GM18868 (cell line): ENCODE results near the gene COL18A1.

ENCODE experiments used
- ATAC-seq: cut with Tn5 transposase; IDR thresholded peaks from one replicate; pipeline ENCODE4 v1.9.1; 2021; ENCODE audit warnings: mild to moderate bottlenecking, moderate library complexity; ENCODE audit not compliant: unreplicated experiment

Gene COL18A1

GRCh38 chr21:45465105-45465504 is 60.1 kb downstream of the COL18A1 start:
- no peak for ATAC-seq

- no peak for ATAC-seq
Observed at GRCh38 chr21:45465611-45466329, 60.8 kb downstream of the COL18A1 start.

- ATAC-seq = no peak
Observed at GRCh38 chr21:45466330-45467220, 61.6 kb downstream of the COL18A1 start.

GRCh38 chr21:45467221-45467779 is 62.3 kb downstream of the COL18A1 start:
- no peak for ATAC-seq

- ATAC-seq = no peak
Observed at GRCh38 chr21:45468051-45468970, 63.3 kb downstream of the COL18A1 start.

GRCh38 chr21:45468971-45469272 is 64.0 kb downstream of the COL18A1 start:
- no peak for ATAC-seq

GRCh38 chr21:45469273-45470086 is 64.5 kb downstream of the COL18A1 start:
- no peak for ATAC-seq

- ATAC-seq = no peak
Observed at GRCh38 chr21:45470087-45470515, 65.1 kb downstream of the COL18A1 start.

- ATAC-seq = no peak
Observed at GRCh38 chr21:45470773-45471524, 66.0 kb downstream of the COL18A1 start.

GRCh38 chr21:45471525-45472221 is 66.7 kb downstream of the COL18A1 start:
- no peak for ATAC-seq

GRCh38 chr21:45472445-45473365 is 67.7 kb downstream of the COL18A1 start:
- no peak for ATAC-seq

- ATAC-seq = no peak
Observed at GRCh38 chr21:45473496-45474322, 68.7 kb downstream of the COL18A1 start.

GRCh38 chr21:45474323-45474950 is 69.5 kb downstream of the COL18A1 start:
- ATAC-seq = no peak

GRCh38 chr21:45475004-45475685 is 70.2 kb downstream of the COL18A1 start:
- ATAC-seq = no peak

- no peak for ATAC-seq
Observed at GRCh38 chr21:45475797-45476570, 71.0 kb downstream of the COL18A1 start.
